ENCODE results near the gene MIA.

The MIA gene

DNA sequence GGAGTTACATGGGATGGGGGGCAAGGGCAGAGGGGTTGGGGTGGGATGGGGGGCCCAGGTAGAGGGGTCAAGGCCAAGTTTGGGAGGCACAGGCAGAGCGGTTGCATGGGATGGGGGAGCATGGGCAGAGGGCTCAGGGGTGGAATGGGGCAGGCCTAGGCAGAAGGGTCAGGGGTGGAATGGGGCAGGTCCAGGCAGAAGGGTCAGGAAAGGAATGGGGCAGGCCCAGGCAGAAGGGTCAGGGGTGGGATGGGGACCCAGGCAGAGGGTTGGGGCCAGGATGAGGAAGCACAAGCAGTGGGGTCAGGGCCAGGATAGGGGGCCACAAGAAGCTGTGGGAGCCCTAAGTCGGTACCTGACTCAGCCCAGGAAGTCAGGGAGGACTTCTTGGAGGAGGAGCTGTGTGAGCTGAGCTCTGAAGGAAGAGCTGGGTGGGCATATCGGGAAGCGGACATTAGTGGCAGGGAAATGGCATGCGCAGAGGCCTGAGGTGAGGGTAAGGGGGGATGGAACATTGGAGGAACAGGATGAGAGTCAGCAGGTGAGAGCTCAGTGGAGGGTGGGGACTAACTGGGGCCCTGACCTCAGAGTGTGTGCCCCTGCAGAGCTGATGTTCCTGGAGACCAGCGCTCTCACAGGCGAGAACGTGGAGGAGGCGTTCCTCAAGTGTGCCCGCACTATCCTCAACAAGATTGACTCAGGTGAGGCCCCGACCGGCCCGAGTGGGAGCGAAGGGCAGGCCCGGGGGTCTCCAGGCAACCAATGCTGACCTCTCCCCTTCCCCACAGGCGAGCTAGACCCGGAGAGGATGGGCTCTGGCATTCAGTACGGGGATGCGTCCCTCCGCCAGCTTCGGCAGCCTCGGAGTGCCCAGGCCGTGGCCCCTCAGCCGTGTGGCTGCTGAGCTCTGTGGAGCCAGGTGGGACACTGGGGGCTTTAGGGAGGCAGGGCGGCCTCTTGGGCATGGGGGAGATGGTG, 11.0 kb downstream of the MIA start:
- H3K27me3 ChIP-seq (replicated peaks), result no peaks in the 10 kb centered on the region
- H3K4me3 ChIP-seq (ENCODE audit: low read depth, low read length), result no peak overlapping the region
- TF ChIP-seq, protein P1, sequence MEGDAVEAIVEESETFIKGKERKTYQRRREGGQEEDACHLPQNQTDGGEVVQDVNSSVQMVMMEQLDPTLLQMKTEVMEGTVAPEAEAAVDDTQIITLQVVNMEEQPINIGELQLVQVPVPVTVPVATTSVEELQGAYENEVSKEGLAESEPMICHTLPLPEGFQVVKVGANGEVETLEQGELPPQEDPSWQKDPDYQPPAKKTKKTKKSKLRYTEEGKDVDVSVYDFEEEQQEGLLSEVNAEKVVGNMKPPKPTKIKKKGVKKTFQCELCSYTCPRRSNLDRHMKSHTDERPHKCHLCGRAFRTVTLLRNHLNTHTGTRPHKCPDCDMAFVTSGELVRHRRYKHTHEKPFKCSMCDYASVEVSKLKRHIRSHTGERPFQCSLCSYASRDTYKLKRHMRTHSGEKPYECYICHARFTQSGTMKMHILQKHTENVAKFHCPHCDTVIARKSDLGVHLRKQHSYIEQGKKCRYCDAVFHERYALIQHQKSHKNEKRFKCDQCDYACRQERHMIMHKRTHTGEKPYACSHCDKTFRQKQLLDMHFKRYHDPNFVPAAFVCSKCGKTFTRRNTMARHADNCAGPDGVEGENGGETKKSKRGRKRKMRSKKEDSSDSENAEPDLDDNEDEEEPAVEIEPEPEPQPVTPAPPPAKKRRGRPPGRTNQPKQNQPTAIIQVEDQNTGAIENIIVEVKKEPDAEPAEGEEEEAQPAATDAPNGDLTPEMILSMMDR (IDR thresholded peaks at IDR 0.05; ENCODE audit: low read depth, low read length, missing control alignments), result no peak
- H3K36me3 ChIP-seq (replicated peaks), result no peaks in the 10 kb centered on the region
- in situ Hi-C loops (cut with HindIII; ENCODE audit: low pct_ligation_motif_present, low sequenced_read_pairs), result no loop called here
- H3K27ac ChIP-seq, result no peak overlapping the region
- DNase-seq, result no peak

DNA sequence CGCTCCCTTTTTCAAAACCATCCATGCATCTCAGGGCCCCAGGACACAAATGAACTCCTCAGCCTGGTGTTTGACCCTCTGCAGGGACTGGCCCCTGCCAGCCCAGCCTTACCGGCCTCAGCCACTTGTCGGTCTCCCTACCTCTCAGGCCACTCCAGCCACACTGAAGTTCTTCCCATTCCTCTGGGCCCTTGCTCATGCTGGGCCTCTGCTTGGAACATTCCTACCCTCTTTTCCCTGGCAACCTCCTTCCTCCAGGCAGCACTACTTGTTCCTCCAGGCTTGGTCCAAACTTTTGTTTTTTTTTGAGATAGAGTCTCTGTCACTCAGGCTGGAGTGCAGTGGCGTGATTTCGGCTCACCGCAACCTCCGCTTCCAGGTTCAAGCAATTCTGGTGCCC, 16.0 kb downstream of the MIA start:
- H3K27me3 ChIP-seq (replicated peaks), result no peaks in the 10 kb centered on the region
- no peak for DNase-seq
- in situ Hi-C loops (cut with HindIII; ENCODE audit: low pct_ligation_motif_present, low sequenced_read_pairs), result no loop called here
- no peak overlapping the region for H3K4me3 ChIP-seq (ENCODE audit: low read depth, low read length)
- H3K36me3 ChIP-seq (replicated peaks), result no peaks in the 10 kb centered on the region
- no peak overlapping the region for H3K27ac ChIP-seq
- TF ChIP-seq, protein P1 (IDR thresholded peaks at IDR 0.05; ENCODE audit: low read depth, low read length, missing control alignments), result no peak

DNA sequence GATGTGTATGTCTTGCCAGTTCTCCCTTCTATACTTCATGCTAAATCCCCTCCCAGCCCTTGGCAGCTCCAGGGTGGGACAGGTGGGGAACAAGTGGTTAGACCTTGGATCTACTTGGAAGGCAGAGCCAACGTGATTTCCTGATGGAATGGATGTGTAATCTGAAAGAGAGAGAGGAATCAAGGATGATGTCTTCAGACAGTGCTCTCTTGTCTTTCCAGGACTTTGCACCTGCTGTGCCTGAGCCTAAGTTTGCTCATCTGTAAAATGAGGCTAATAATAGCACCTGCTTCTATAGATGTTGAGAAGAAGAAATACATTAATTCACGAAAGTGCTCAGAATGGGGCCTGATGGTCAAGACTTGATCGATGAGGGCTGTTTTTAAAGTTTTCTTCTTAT, 16.7 kb downstream of the MIA start:
- H3K27me3 ChIP-seq (replicated peaks), result no peaks in the 10 kb centered on the region
- H3K4me3 ChIP-seq (ENCODE audit: low read depth, low read length), result no peak overlapping the region
- no peak for DNase-seq
- H3K27ac ChIP-seq, result no peak overlapping the region
- TF ChIP-seq, protein P1 (IDR thresholded peaks at IDR 0.05; ENCODE audit: low read depth, low read length, missing control alignments), result no peak
- in situ Hi-C loops (cut with HindIII; ENCODE audit: low pct_ligation_motif_present, low sequenced_read_pairs), result no loop called here
- no peaks in the 10 kb centered on the region for H3K36me3 ChIP-seq (replicated peaks)

DNA sequence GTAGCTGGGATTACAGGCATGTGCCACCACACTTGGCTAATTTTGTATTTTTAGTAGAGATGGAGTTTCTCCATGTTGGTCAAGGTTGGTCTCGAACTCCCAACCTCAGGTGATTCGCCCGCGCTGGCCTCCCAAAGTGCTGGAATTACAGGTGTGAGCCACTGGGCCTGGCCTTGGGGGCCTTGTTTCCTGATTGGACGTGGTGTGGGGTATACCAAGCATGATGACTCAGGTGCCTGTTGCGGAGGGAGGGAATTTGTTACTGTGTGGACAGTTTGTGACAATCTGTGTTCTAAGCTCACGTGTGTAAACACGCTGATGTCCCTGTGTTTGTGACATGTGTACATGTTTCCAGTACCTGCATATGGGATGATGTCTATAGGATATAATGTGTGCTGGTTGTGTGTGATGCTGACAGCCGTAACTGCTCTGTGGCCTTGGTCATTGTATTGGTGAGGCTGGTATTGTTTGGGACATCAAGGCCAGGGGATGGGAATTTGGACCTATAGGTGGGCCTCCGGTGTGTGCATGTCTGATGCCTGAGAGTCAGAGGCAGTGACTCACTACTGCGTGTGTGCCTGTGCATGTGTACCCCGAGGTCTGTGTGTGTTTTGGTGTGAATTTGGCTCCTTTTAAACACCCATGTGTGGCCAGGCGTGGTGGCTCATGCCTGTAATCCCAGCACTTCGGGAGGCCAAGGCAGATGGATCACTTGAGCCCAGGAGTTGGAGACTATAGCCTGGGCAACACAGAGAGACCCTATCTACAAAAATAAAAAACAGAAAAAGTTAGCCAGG, 22.0 kb downstream of the MIA start:
- no peak for DNase-seq
- Histone ChIP-seq H3K4me3 (ENCODE audit: low read depth, low read length) (no peak overlapping the region), H3K36me3 (replicated peaks) (peaks cover 14% of the 10 kb centered on the region), H3K27ac (no peak overlapping the region), H3K27me3 (replicated peaks) (no peaks in the 10 kb centered on the region)
- TF ChIP-seq, protein P1 (IDR thresholded peaks at IDR 0.05; ENCODE audit: low read depth, low read length, missing control alignments), result no peak
- in situ Hi-C loops (cut with HindIII; ENCODE audit: low pct_ligation_motif_present, low sequenced_read_pairs), result no loop called here

DNA sequence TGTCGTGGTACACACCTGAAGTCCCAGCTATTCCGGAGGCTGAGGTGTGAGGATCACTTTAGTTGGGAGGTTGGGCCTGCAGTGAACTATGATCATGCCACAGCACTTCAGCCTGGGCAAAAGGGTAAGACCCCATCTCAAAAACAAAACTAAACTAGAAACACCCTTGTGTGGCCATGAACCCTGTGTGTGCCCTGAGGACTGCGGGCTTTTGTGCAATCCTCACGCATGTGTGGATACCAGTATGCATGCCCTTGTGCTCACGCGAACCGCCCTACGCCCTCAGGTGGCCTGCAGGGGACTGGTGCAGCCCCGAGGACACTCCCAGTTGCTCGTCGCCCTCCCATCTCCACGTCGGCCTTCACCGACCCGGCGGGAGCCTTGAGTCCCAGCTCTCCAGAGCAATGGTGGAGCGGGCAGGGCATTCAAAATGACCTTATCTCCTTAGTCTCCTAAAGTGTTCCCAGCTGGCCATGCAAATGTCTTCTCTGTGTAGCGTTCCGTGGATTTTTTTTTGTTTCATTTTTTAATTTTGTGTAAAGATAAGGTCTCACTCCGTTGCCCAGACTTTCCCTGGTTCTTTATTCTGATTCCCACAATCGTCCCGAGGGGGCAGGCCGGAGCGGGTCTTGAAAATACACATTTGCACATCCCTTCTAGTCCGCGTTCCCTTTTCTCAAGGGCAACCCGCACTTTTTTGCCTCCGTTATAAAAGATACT, 22.8 kb downstream of the MIA start:
- Histone ChIP-seq H3K4me3 (ENCODE audit: low read depth, low read length) (peak overlapping the region; percentile 65), H3K27me3 (replicated peaks) (no peaks in the 10 kb centered on the region), H3K36me3 (replicated peaks) (peaks cover 14% of the 10 kb centered on the region), H3K27ac (peak overlapping the region; percentile 77)
- TF ChIP-seq, protein P1 (IDR thresholded peaks at IDR 0.05; ENCODE audit: low read depth, low read length, missing control alignments), result peak; percentile 66
- in situ Hi-C loops (cut with HindIII; ENCODE audit: low pct_ligation_motif_present, low sequenced_read_pairs), result no loop called here
- peak; percentile 25 for DNase-seq

All from brain microvascular endothelial cell (primary cell).